Measurements from ENCODE around the gene OR2Y1.
"Not testable (repeated sequence)": the region's sequence is repeated elsewhere in the genome, so short reads cannot be mapped to it uniquely, and the experiment has no call there.

- not testable (repeated sequence) for TF ChIP-seq CTCF (optimal IDR thresholded peaks at IDR 0.05 in 1 of 3, IDR thresholded peaks at IDR 0.05 in 1 of 3, conservative IDR thresholded peaks at IDR 0.05 in 1 of 3; ENCODE audit: extremely low read depth in 1 of 3, insufficient read depth in 2 of 3, low read length in 3 of 3); EZH2 (IDR thresholded peaks at IDR 0.05; ENCODE audit: low read length)
These were observed 49.0 kb upstream of the OR2Y1 start for GRCh38 chr5:180788651-180789410.

Data from keratinocyte (primary cell).